Measurements from ENCODE around the gene GMCL1. TPM values are rescaled to one million over a fixed set of nuclear protein-coding genes. Genes with fewer than 3 reads are reported as not detected.
A peak's percentile ranks its signal among the peaks of the same experiment; 100 is the strongest.

Gene GMCL1
- total and polyA plus RNA-seq, 2 of the 13 experiments (the other 11 are each of a cell fraction or from before 2014, with no cell fraction given) = 18.7 to 24.0 TPM

DNA sequence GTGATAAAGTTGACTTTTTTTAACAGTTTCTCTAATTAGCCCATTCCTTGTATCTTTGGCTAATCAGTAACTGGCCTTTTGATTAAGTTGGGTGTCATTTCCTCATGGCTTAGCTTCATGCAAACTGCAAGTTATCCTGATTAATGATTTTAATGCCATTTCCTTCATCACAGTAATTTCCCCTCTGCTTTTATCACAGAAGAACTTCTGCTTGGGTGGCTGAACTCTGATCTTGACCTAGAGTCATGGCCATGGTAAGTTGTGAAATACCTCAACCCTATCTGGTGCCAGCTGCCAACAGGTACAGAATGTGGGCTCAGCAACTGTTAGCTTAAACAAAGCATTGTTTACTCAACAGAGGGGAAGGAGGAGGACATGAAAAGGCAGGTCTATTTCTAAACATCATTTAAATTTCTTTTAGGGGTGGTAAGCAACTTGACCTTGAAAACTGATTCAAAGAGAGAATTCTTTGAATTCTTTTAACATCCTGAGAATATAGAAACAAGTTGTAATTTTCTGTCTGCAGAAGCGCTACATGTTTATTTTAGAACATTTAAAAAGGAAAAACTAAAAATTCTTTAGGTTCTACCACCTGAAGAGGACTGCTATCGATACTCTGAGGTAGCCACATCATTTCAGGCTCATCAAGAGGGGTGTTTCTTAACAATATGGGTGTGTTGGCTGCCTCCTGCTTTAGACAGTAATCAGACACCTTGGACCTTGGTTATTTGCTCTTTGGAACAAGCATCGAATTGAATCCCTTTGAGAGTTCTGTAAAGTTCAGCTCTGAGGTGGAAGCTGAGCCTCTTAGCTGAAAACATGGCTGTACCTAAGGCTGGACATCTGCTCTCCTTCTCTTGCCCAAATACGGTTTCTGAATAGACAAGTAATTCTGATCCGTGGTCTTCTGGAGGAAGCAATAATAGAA, 47.9 kb upstream of the GMCL1 start (continued):
- TF ChIP-seq, protein P1, sequence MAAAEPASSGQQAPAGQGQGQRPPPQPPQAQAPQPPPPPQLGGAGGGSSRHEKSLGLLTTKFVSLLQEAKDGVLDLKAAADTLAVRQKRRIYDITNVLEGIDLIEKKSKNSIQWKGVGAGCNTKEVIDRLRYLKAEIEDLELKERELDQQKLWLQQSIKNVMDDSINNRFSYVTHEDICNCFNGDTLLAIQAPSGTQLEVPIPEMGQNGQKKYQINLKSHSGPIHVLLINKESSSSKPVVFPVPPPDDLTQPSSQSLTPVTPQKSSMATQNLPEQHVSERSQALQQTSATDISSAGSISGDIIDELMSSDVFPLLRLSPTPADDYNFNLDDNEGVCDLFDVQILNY (CRISPR knock-in tag; conservative IDR thresholded peaks at IDR 0.05) = no peak
- TF ChIP-seq ZFP41 (CRISPR knock-in tag; IDR thresholded peaks at IDR 0.05; ENCODE audit: borderline replicate concordance) = no peak
- no peak for TF ChIP-seq ZBTB38 (CRISPR knock-in tag; IDR thresholded peaks at IDR 0.05)
- peak; percentile 46; the same call in 1 of the 2 replicates for TF ChIP-seq PHF8 (CRISPR knock-in tag; IDR thresholded peaks at IDR 0.05)
- no peak for TF ChIP-seq ZNF773 (CRISPR knock-in tag; IDR thresholded peaks at IDR 0.05; ENCODE audit: borderline replicate concordance)
- no peak for TF ChIP-seq AGO2 (optimal IDR thresholded peaks at IDR 0.05; ENCODE audit: low read depth, low read length)
- TF ChIP-seq SRSF1 (optimal IDR thresholded peaks at IDR 0.05; ENCODE audit: low read depth, low read length) = no peak
- no peak for TF ChIP-seq SRSF9 (IDR thresholded peaks at IDR 0.05; ENCODE audit: borderline replicate concordance, insufficient read depth, low read depth, low read length, poor library complexity, severe bottlenecking)
- TF ChIP-seq, protein P2, sequence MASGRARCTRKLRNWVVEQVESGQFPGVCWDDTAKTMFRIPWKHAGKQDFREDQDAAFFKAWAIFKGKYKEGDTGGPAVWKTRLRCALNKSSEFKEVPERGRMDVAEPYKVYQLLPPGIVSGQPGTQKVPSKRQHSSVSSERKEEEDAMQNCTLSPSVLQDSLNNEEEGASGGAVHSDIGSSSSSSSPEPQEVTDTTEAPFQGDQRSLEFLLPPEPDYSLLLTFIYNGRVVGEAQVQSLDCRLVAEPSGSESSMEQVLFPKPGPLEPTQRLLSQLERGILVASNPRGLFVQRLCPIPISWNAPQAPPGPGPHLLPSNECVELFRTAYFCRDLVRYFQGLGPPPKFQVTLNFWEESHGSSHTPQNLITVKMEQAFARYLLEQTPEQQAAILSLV (CRISPR knock-in tag; IDR thresholded peaks at IDR 0.05; ENCODE audit: borderline replicate concordance) = no peak
- TF ChIP-seq EEA1 (CRISPR knock-in tag; IDR thresholded peaks at IDR 0.05; ENCODE audit: borderline replicate concordance) = no peak
- TF ChIP-seq ZBTB42 (CRISPR knock-in tag; IDR thresholded peaks at IDR 0.05) = no peak
- no peak for TF ChIP-seq PCBP1 (IDR thresholded peaks at IDR 0.05; ENCODE audit: borderline replicate concordance, low read depth, low read length)
- peak; percentile 98 for TF ChIP-seq FOXJ3 (CRISPR knock-in tag; IDR thresholded peaks at IDR 0.05; ENCODE audit: borderline replicate concordance)
- TF ChIP-seq, protein P3, sequence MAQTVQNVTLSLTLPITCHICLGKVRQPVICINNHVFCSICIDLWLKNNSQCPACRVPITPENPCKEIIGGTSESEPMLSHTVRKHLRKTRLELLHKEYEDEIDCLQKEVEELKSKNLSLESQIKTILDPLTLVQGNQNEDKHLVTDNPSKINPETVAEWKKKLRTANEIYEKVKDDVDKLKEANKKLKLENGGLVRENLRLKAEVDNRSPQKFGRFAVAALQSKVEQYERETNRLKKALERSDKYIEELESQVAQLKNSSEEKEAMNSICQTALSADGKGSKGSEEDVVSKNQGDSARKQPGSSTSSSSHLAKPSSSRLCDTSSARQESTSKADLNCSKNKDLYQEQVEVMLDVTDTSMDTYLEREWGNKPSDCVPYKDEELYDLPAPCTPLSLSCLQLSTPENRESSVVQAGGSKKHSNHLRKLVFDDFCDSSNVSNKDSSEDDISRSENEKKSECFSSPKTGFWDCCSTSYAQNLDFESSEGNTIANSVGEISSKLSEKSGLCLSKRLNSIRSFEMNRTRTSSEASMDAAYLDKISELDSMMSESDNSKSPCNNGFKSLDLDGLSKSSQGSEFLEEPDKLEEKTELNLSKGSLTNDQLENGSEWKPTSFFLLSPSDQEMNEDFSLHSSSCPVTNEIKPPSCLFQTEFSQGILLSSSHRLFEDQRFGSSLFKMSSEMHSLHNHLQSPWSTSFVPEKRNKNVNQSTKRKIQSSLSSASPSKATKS (CRISPR knock-in tag; IDR thresholded peaks at IDR 0.05) = no peak
- TF ChIP-seq KDM2A (CRISPR knock-in tag; IDR thresholded peaks at IDR 0.05; ENCODE audit: borderline replicate concordance, low read depth) = 0 out of 2 replicates have a peak, but pooled peaks have one; percentile 36
- TF ChIP-seq CSRNP2 (CRISPR knock-in tag; conservative IDR thresholded peaks at IDR 0.05; ENCODE audit: low read depth) = no peak
- TF ChIP-seq ZNF253 (CRISPR knock-in tag; IDR thresholded peaks at IDR 0.05; ENCODE audit: borderline replicate concordance) = no peak
- peak; percentile 87; the same call in 1 of the 2 replicates for TF ChIP-seq STAT5B (CRISPR knock-in tag; IDR thresholded peaks at IDR 0.05)
- peak; percentile 67 for TF ChIP-seq ZKSCAN1 (IDR thresholded peaks at IDR 0.05; ENCODE audit: low read length)
